CD4-positive, alpha-beta T cell treated with Interleukin-12 subunit alpha and Interleukin-12 subunit beta, for 1 hour (primary cell): ENCODE data around the gene CRX.
"Not testable (repeated sequence)": the region's sequence is repeated elsewhere in the genome, so short reads cannot be mapped to it uniquely, and the experiment has no call there.

ENCODE experiments used
- DNase-seq: peaks from one replicate; pipeline ENCODE4 v3.0.0-alpha.2; 2020

Gene CRX

GRCh38 chr19:47804451-47804850 is 17.3 kb upstream of the CRX start, which contains the start of gene TPRX1:
TSS of gene TPRX1 (minus strand) at chr19:47804551. CDS start at chr19:47804539, 12 bp downstream.
- DNase-seq = not testable (repeated sequence)

- DNase-seq = no peak
Measured at GRCh38 chr19:47805313-47805712, 16.4 kb upstream of the CRX start.

- no peak for DNase-seq
Measured at GRCh38 chr19:47806435-47806834, 15.3 kb upstream of the CRX start.

GRCh38 chr19:47813304-47813994 is 8.3 kb upstream of the CRX start:
- peak; percentile 71 for DNase-seq

- no peak for DNase-seq
Measured at GRCh38 chr19:47813995-47814328, 7.8 kb upstream of the CRX start.

GRCh38 chr19:47816270-47816669 is 5.5 kb upstream of the CRX start:
- DNase-seq = not testable (repeated sequence)

GRCh38 chr19:47818221-47818620 is 3.5 kb upstream of the CRX start:
- DNase-seq = not testable (repeated sequence)

GRCh38 chr19:47819858-47820257 is 1.9 kb upstream of the CRX start:
- DNase-seq = no peak

GRCh38 chr19:47820410-47820809 is 1.3 kb upstream of the CRX start:
- no peak for DNase-seq

GRCh38 chr19:47824396-47824795 is 2.7 kb downstream of the CRX start:
- no peak for DNase-seq

- DNase-seq = no peak
Measured at GRCh38 chr19:47826800-47827199, 5.1 kb downstream of the CRX start.

- DNase-seq = no peak
Measured at GRCh38 chr19:47832723-47833122, 11.0 kb downstream of the CRX start.

- no peak for DNase-seq
Measured at GRCh38 chr19:47836038-47836437, 14.3 kb downstream of the CRX start.

GRCh38 chr19:47839411-47839810 is 17.7 kb downstream of the CRX start:
- no peak for DNase-seq

GRCh38 chr19:47839913-47840312 is 18.2 kb downstream of the CRX start:
- DNase-seq = no peak

GRCh38 chr19:47842941-47843340 is 21.2 kb downstream of the CRX start:
- no peak for DNase-seq

GRCh38 chr19:47848425-47848822 is 26.7 kb downstream of the CRX start:
- no peak for DNase-seq

GRCh38 chr19:47848823-47849473 is 27.2 kb downstream of the CRX start:
- peak; percentile 8 for DNase-seq

GRCh38 chr19:47853003-47853402 is 31.3 kb downstream of the CRX start:
- DNase-seq = no peak

- no peak for DNase-seq
Measured at GRCh38 chr19:47854459-47854858, 32.7 kb downstream of the CRX start.

GRCh38 chr19:47858231-47858630 is 36.5 kb downstream of the CRX start:
- not testable (repeated sequence) for DNase-seq

GRCh38 chr19:47858646-47859285 is 37.0 kb downstream of the CRX start, which contains the start of gene TPRX2:
TSS of gene TPRX2 (plus strand) at chr19:47859235. CDS start at chr19:47859247, 12 bp downstream.
- not testable (repeated sequence) for DNase-seq

GRCh38 chr19:47859838-47860237 is 38.1 kb downstream of the CRX start:
- not testable (repeated sequence) for DNase-seq
